Measurements from ENCODE around the gene JAZF1. TPM values are rescaled to one million over a fixed set of nuclear protein-coding genes. Genes with fewer than 3 reads are reported as not detected.

Gene JAZF1
- total and polyA plus RNA-seq, 9 of the 15 experiments (the other 6 are each of a cell fraction or from before 2014, with no cell fraction given): 0.04 to 0.64 (median 0.11) TPM; not detected in 3

GRCh38 chr7:28157831-28158416 lies 22.7 kb downstream of the JAZF1 start:
- Histone ChIP-seq H3K9me1 (ENCODE audit: control insufficient read depth, insufficient read depth, low read length) (no peaks in the 10 kb centered on the region), H3K27ac (ENCODE audit: extremely low read depth, low read depth, low read length) (no peak overlapping the region), H3K27me3 (ENCODE audit: control insufficient read depth in 2 of 2, insufficient read depth in 2 of 2, low read length in 2 of 2) (no peaks in the 10 kb centered on the region), H3K4me2 (ENCODE audit: insufficient read depth, low read length) (no peak overlapping the region), H3K79me2 (ENCODE audit: control insufficient read depth, insufficient read depth, low read length) (no peaks in the 10 kb centered on the region), H3K9me3 (replicated peaks; ENCODE audit: control insufficient read depth, insufficient read depth, low read depth, low read length) (no peaks in the 10 kb centered on the region), H3K36me3 (ENCODE audit: control insufficient read depth, insufficient read depth, low read length) (no peaks in the 10 kb centered on the region), H3K9ac (ENCODE audit: insufficient read depth in 1 of 2, low read depth in 2 of 2, low read length in 2 of 2) (no peak overlapping the region), H2AFZ (ENCODE audit: low read depth, low read length) (no peak overlapping the region), H3K4me3 (no peak overlapping the region), H4K20me1 (replicated peaks; ENCODE audit: control insufficient read depth, insufficient read depth, low read length) (no peaks in the 10 kb centered on the region), H3K4me1 (replicated peaks in 1 of 2; ENCODE audit: control insufficient read depth in 2 of 2, insufficient read depth in 2 of 2, low read length in 2 of 2) (no peaks in the 10 kb centered on the region)
- DNase-seq (ENCODE audit: extremely low read depth in 1 of 4, low spot score in 3 of 4) (no peak), ATAC-seq (no peak), FAIRE-seq (no peak)
- WGBS (ENCODE audit: insufficient coverage, low coverage, missing lambda C conversion rate): 0% methylated on average over 7 of the region's 7 CpGs
- intact Hi-C loops (cut with micrococcal nuclease): no loop called here
- BruUV-seq (replicated peaks): no TSS peak
- CTCF ChIA-PET (ENCODE audit: low intra/inter-chr PET ratio): no interaction called here
- POLR2A ChIA-PET: no interaction called here
- in situ Hi-C loops (cut with MboI): no loop called here
- TF ChIP-seq CEBPB (tag; IDR thresholded peaks at IDR 0.05) (peak; percentile 54; the same call in 1 of the 2 replicates), CHD2 (IDR thresholded peaks at IDR 0.05; ENCODE audit: low read depth, low read length) (no peak)

- Histone ChIP-seq H3K9me1 (ENCODE audit: control insufficient read depth, insufficient read depth, low read length) (no peaks in the 10 kb centered on the region), H3K4me1 (replicated peaks in 1 of 2; ENCODE audit: control insufficient read depth in 2 of 2, insufficient read depth in 2 of 2, low read length in 2 of 2) (no peaks in the 10 kb centered on the region), H3K9me3 (replicated peaks; ENCODE audit: control insufficient read depth, insufficient read depth, low read depth, low read length) (no peaks in the 10 kb centered on the region), H3K27ac (ENCODE audit: extremely low read depth, low read depth, low read length) (no peak overlapping the region), H3K27me3 (ENCODE audit: control insufficient read depth in 2 of 2, insufficient read depth in 2 of 2, low read length in 2 of 2) (no peaks in the 10 kb centered on the region; a peak in 1 of 5 replicates), H2AFZ (ENCODE audit: low read depth, low read length) (no peak overlapping the region), H3K4me2 (ENCODE audit: insufficient read depth, low read length) (no peak overlapping the region), H3K36me3 (ENCODE audit: control insufficient read depth, insufficient read depth, low read length) (no peaks in the 10 kb centered on the region), H3K9ac (ENCODE audit: insufficient read depth in 1 of 2, low read depth in 2 of 2, low read length in 2 of 2) (no peak overlapping the region), H3K79me2 (ENCODE audit: control insufficient read depth, insufficient read depth, low read length) (no peaks in the 10 kb centered on the region), H4K20me1 (replicated peaks; ENCODE audit: control insufficient read depth, insufficient read depth, low read length) (no peaks in the 10 kb centered on the region), H3K4me3 (no peak overlapping the region)
- BruUV-seq (replicated peaks): no TSS peak
- FAIRE-seq (no peak), ATAC-seq (no peak), DNase-seq (ENCODE audit: extremely low read depth in 1 of 4, low spot score in 3 of 4) (no peak)
- in situ Hi-C loops (cut with MboI): no loop called here
- ChIA-PET CTCF (ENCODE audit: low intra/inter-chr PET ratio) (no interaction called here), POLR2A (no interaction called here)
- WGBS (ENCODE audit: insufficient coverage, low coverage, missing lambda C conversion rate): under 1% methylated on average over 6 of the region's 6 CpGs
- TF ChIP-seq KAT2B (IDR thresholded peaks at IDR 0.05; ENCODE audit: low read depth, low read length): no peak
- no peak for TF ChIP-seq MBD1 (CRISPR knock-in tag; IDR thresholded peaks at IDR 0.05)
- TF ChIP-seq ZKSCAN8 (CRISPR knock-in tag; IDR thresholded peaks at IDR 0.05): no peak
- intact Hi-C loops (cut with micrococcal nuclease): no loop called here
Measured at GRCh38 chr7:28157076-28157745, 23.4 kb downstream of the JAZF1 start.

Measured in K562 (cell line).